Fibroblast of peridontal ligament (primary cell): Measurements from ENCODE around the gene TRIM29.

Source experiments
- DNase-seq: peaks from one replicate; pipeline ENCODE4 v3.0.0-alpha.2; 2010; ENCODE audit errors: extremely low read depth

TRIM29 gene

DNA sequence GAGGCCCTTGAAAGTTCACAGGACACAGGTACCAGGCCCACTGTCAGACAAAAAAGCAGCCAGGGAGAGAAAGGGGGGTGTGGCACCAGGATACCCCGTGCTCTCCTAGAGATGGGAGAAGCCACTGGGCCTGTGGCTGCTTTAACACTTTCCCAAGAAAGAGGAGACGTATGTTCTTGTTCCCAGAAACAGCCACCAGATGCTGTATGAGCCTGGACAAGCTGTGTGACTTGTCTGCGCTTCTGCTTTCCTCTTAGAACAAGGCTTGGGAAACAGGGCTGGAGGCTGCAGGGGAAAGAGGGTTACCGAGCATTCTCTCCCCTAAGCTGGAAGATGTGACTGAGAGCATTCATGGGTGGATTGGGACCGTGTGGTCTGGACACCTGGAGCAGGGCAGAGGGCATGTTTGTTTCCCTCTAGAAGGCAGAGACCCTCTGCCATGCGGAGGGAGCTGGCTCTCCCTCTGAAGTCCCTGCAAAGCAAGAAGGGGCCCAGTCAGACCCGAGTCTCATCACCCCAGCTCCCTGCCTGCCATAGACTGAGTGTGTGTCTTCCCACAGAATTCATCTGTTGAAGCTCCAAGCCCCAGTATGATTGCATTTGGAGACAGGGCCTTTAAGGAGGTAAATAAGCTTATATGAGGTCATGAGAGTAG lies 74.1 kb downstream of the TRIM29 start:
- no peak for DNase-seq

GRCh38 chr11:120062561-120062930 lies 75.4 kb downstream of the TRIM29 start:
- DNase-seq = no peak

- DNase-seq = no peak
These were observed 76.0 kb downstream of the TRIM29 start for GRCh38 chr11:120061761-120062560.
